SK-N-SH treated with all-trans-retinoic acid at 6 μM for 48 hours (cell line): Measurements from ENCODE around the gene SNED1.
"Not testable (repeated sequence)": the region's sequence is repeated elsewhere in the genome, so short reads cannot be mapped to it uniquely, and the experiment has no call there.

ENCODE experiments used
- ATAC-seq: fragments of 200-7000 bp; cut with Tn5 transposase; 3 replicates; pipeline ENCODE4 v1.9.1; 2020; ENCODE audit warnings: mild to moderate bottlenecking, moderate library complexity
- ARNTL ChIP-seq: fragments of 450-650 bp; formaldehyde crosslinking; IDR thresholded peaks from 2 replicates; pipeline ENCODE4 v1.5.0; 2020; ENCODE audit warnings: low read depth, mild to moderate bottlenecking, moderate library complexity, borderline replicate concordance
- BACH2 ChIP-seq: fragments of 250-450 bp; sonication (Bioruptor Pico); IDR thresholded peaks from 2 replicates; pipeline ENCODE4 v1.9.0; 2021; ENCODE audit warnings: mild to moderate bottlenecking, borderline replicate concordance
- CREB5 ChIP-seq: fragments of 250-450 bp; sonication (Bioruptor Pico); IDR thresholded peaks from 2 replicates; pipeline ENCODE4 v1.5.1; 2020; ENCODE audit warnings: low read depth, mild to moderate bottlenecking, moderate library complexity
- CSDC2 ChIP-seq: fragments of 250-450 bp; sonication (Bioruptor Pico); IDR thresholded peaks from 2 replicates; pipeline ENCODE4 v1.5.0; 2020; ENCODE audit warnings: mild to moderate bottlenecking, moderate library complexity
- CSRNP3 ChIP-seq: fragments of 250-450 bp; sonication (Bioruptor Pico); IDR thresholded peaks from 2 replicates; pipeline ENCODE4 v1.5.1; 2021; ENCODE audit warnings: mild to moderate bottlenecking, moderate library complexity
- ESRRG ChIP-seq: fragments of 250-450 bp; sonication (Bioruptor Pico); IDR thresholded peaks from 2 replicates; pipeline ENCODE4 v1.6.1; 2021; ENCODE audit warnings: mild to moderate bottlenecking
- GLIS3 ChIP-seq: fragments of 250-450 bp; sonication (Bioruptor Pico); IDR thresholded peaks from 2 replicates; pipeline ENCODE4 v1.5.0; 2020; ENCODE audit warnings: mild to moderate bottlenecking, moderate library complexity
- ISL1 ChIP-seq: fragments of 250-450 bp; sonication (Bioruptor Pico); IDR thresholded peaks from 2 replicates; pipeline ENCODE4 v2.1.2; 2022; ENCODE audit warnings: mild to moderate bottlenecking, moderate library complexity
- PATZ1 ChIP-seq: fragments of 250-450 bp; sonication (Bioruptor Pico); IDR thresholded peaks from 2 replicates; pipeline ENCODE4 v1.8.0; 2020; ENCODE audit warnings: mild to moderate bottlenecking, moderate library complexity, borderline replicate concordance
- POU6F1 ChIP-seq: fragments of 250-450 bp; sonication (Bioruptor Pico); IDR thresholded peaks from 2 replicates; pipeline ENCODE4 v1.8.0; 2021; ENCODE audit warnings: low read depth, mild to moderate bottlenecking, moderate library complexity, borderline replicate concordance
- PPARA ChIP-seq: fragments of 250-450 bp; sonication (Bioruptor Pico); IDR thresholded peaks from 2 replicates; pipeline ENCODE4 v1.5.0; 2020; ENCODE audit warnings: mild to moderate bottlenecking, borderline replicate concordance
- RARB ChIP-seq: fragments of 250-450 bp; sonication (Bioruptor Pico); IDR thresholded peaks from 2 replicates; pipeline ENCODE4 v1.8.0; 2021; ENCODE audit warnings: mild to moderate bottlenecking, moderate library complexity
- SNAI2 ChIP-seq: fragments of 250-450 bp; sonication (Bioruptor Pico); IDR thresholded peaks from 2 replicates; pipeline ENCODE4 v1.5.0; 2020; ENCODE audit warnings: mild to moderate bottlenecking, moderate library complexity
- TCF4 ChIP-seq: fragments of 250-450 bp; sonication (Bioruptor Pico); IDR thresholded peaks from 2 replicates; pipeline ENCODE4 v1.8.0; 2021; ENCODE audit warnings: mild to moderate bottlenecking, moderate library complexity, borderline replicate concordance
- TSHZ2 ChIP-seq: fragments of 250-450 bp; sonication (Bioruptor Pico); IDR thresholded peaks from 2 replicates; pipeline ENCODE4 v1.5.0; 2020; ENCODE audit warnings: mild to moderate bottlenecking, moderate library complexity
- ZC3H10 ChIP-seq: fragments of 250-450 bp; sonication (Bioruptor Pico); IDR thresholded peaks from 2 replicates; pipeline ENCODE4 v1.5.1; 2021; ENCODE audit warnings: mild to moderate bottlenecking, moderate library complexity
- ZFP3 ChIP-seq: fragments of 250-450 bp; sonication (Bioruptor Pico); IDR thresholded peaks from 2 replicates; pipeline ENCODE4 v1.5.0; 2020; ENCODE audit warnings: mild to moderate bottlenecking, moderate library complexity
- ZFP30 ChIP-seq: fragments of 450-650 bp; formaldehyde crosslinking; IDR thresholded peaks from 2 replicates; pipeline ENCODE4 v1.5.0; 2022; ENCODE audit warnings: mild to moderate bottlenecking, moderate library complexity
- ZNF565 ChIP-seq: fragments of 450-650 bp; formaldehyde crosslinking; conservative IDR thresholded peaks from 2 replicates; pipeline ENCODE4 v1.5.0; 2020; ENCODE audit warnings: low read depth, mild to moderate bottlenecking, moderate library complexity
- ZNF70 ChIP-seq: fragments of 450-650 bp; formaldehyde crosslinking; IDR thresholded peaks from 2 replicates; pipeline ENCODE4 v1.5.0; 2020; ENCODE audit warnings: mild to moderate bottlenecking, moderate library complexity
- ZNF8 ChIP-seq: fragments of 450-650 bp; formaldehyde crosslinking; IDR thresholded peaks from 2 replicates; pipeline ENCODE4 v1.5.0; 2020; ENCODE audit warnings: mild to moderate bottlenecking, moderate library complexity

The SNED1 gene

GRCh38 chr2:241092677-241093076 is 94.3 kb downstream of the SNED1 start:
- ATAC-seq = no peak
- TF ChIP-seq BACH2 (CRISPR knock-in tag) (no peak), ZFP3 (CRISPR knock-in tag) (no peak), ARNTL (CRISPR knock-in tag) (no peak), POU6F1 (no peak), SNAI2 (CRISPR knock-in tag) (no peak), ESRRG (CRISPR knock-in tag) (no peak), ZNF565 (CRISPR knock-in tag) (no peak), CSDC2 (no peak), ZFP30 (CRISPR knock-in tag) (no peak)

GRCh38 chr2:241093133-241093781 is 94.8 kb downstream of the SNED1 start:
- ATAC-seq = not testable (repeated sequence)

GRCh38 chr2:241094172-241094571 is 95.8 kb downstream of the SNED1 start:
- no peak for TF ChIP-seq ZNF8 (CRISPR knock-in tag)
- TF ChIP-seq TSHZ2 (CRISPR knock-in tag) = no peak
- no peak for TF ChIP-seq ZNF565 (CRISPR knock-in tag)
- TF ChIP-seq PPARA = no peak
- no peak for TF ChIP-seq GLIS3 (CRISPR knock-in tag)
- no peak for TF ChIP-seq POU6F1
- no peak for TF ChIP-seq PATZ1 (CRISPR knock-in tag)
- TF ChIP-seq ZC3H10 (CRISPR knock-in tag) = no peak
- no peak for TF ChIP-seq TCF4 (CRISPR knock-in tag)
- TF ChIP-seq ZNF70 = no peak
- TF ChIP-seq ZFP3 (CRISPR knock-in tag) = no peak
- no peak for TF ChIP-seq SNAI2 (CRISPR knock-in tag)
- TF ChIP-seq CREB5 = no peak
- no peak for TF ChIP-seq ISL1
- no peak for ATAC-seq

GRCh38 chr2:241094924-241095420 is 96.6 kb downstream of the SNED1 start:
- no peak for TF ChIP-seq CREB5
- no peak for TF ChIP-seq RARB (CRISPR knock-in tag)
- TF ChIP-seq PPARA = no peak
- no peak for TF ChIP-seq TCF4 (CRISPR knock-in tag)
- TF ChIP-seq ZFP30 (CRISPR knock-in tag) = no peak
- no peak for TF ChIP-seq SNAI2 (CRISPR knock-in tag)
- no peak for TF ChIP-seq CSDC2
- TF ChIP-seq CSRNP3 (CRISPR knock-in tag) = no peak
- TF ChIP-seq GLIS3 (CRISPR knock-in tag) = no peak
- no peak for TF ChIP-seq POU6F1
- no peak for ATAC-seq
